OCI-LY7 (cell line): Measurements from ENCODE around the gene IER5L.

Experiments
- CTCF ChIP-seq: fragments of 200-600 bp; sonication (generic); conservative IDR thresholded peaks from 2 replicates; pipeline ENCODE4 v1.5.1; 2014; ENCODE audit warnings: mild to moderate bottlenecking, antibody characterized with exemption, low read length, moderate library complexity, mixed read lengths
- EZH2phosphoT487 ChIP-seq: fragments of 200-600 bp; sonication (generic); IDR thresholded peaks from 2 replicates; pipeline ENCODE4 v1.6.1; 2018; ENCODE audit warnings: low read depth, borderline replicate concordance, mild to moderate bottlenecking, mixed run types, antibody characterized with exemption, low read length, moderate library complexity, mixed read lengths

GRCh38 chr9:129182122-129182521 is 4.1 kb upstream of the IER5L start:
- TF ChIP-seq CTCF = no peak
- TF ChIP-seq EZH2phosphoT487 = no peak
